ENCODE data around the gene FBXW11. TPM values are rescaled to one million over a fixed set of nuclear protein-coding genes. Genes with fewer than 3 reads are reported as not detected.
"Not testable (repeated sequence)": the region's sequence is repeated elsewhere in the genome, so short reads cannot be mapped to it uniquely, and the experiment has no call there.

Gene FBXW11
- total RNA-seq, 2 donors from 2014 or later: 54.7 to 61.4 TPM

DNA sequence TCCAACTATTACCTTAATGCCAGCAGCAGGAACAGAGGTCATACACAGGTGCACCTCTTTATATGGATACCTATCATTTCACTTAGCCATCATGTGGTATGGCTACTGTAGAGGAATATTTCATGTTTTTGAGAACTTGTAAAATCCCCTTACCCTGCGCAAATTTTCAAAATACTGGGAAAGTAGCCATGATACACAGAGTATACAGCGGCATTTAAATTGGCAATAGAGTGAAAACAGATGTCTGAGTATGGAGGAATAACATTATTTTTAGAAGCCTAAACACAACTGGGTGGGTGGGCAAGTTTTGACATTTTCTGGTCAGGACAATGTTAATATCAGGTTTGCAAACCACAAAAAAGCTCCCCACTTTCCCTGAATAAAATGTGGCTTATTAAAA lies 111.4 kb downstream of the FBXW11 start:
- no peak for DNase-seq (ENCODE audit: low spot score)
- no peaks in the 10 kb centered on the region for H3K4me1 ChIP-seq (replicated peaks)
- no peak overlapping the region for H3K27ac ChIP-seq
- no peak overlapping the region for H3K4me3 ChIP-seq
- H3K36me3 ChIP-seq: no peaks in the 10 kb centered on the region
- 95% methylated on average over 2 of the region's 2 CpGs for whole genome bisulfite sequencing
- H3K27me3 ChIP-seq (replicated peaks; ENCODE audit: insufficient read depth): no peaks in the 10 kb centered on the region
- intact Hi-C loops (cut with DNase I): no loop called here
- no peaks in the 10 kb centered on the region for H3K9me3 ChIP-seq
- TF ChIP-seq POLR2AphosphoS5 (IDR thresholded peaks at IDR 0.05) (no peak), POLR2A (IDR thresholded peaks at IDR 0.05) (no peak), CTCF (IDR thresholded peaks at IDR 0.05) (no peak)

DNA sequence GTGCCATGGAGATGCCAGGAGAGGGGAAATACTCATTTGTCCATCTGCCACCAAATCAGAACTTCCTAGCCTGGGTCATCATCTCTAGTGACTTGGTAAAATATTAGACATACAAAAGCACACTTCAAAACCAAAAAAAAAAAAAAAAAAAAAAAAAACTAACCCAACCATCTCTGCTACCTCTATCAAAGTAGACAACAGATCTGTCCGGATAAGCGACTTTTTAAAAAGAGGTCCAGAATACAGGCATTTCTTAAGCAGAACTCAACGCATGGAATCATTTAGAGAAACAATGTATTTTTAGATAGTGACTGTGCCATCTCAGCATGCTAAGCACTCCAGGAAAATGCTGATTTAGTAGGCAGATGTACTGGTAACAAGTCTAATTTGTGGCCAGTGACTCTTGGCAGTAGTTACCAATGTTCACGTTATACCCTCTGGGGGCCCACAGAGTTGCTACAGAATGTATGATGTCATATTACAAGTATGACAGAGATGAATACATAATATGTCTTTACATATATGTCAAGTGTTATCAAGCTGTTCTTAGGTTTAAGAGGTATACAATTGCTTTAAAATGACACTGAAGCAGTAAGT lies 113.0 kb downstream of the FBXW11 start:
- Histone ChIP-seq H3K4me1 (replicated peaks) (no peaks in the 10 kb centered on the region), H3K9me3 (no peaks in the 10 kb centered on the region), H3K27me3 (replicated peaks; ENCODE audit: insufficient read depth) (no peaks in the 10 kb centered on the region), H3K36me3 (no peaks in the 10 kb centered on the region), H3K27ac (no peak overlapping the region), H3K4me3 (no peak overlapping the region)
- TF ChIP-seq CTCF (IDR thresholded peaks at IDR 0.05): no peak
- TF ChIP-seq POLR2A (IDR thresholded peaks at IDR 0.05): no peak
- no peak for TF ChIP-seq POLR2AphosphoS5 (IDR thresholded peaks at IDR 0.05)
- 77% methylated on average over 4 of the region's 4 CpGs for WGBS
- no peak for DNase-seq (ENCODE audit: low spot score)
- intact Hi-C loops (cut with DNase I): no loop called here

GRCh38 chr5:171891595-171891994 lies 114.8 kb downstream of the FBXW11 start:
- Histone ChIP-seq H3K4me3 (no peak overlapping the region), H3K36me3 (no peaks in the 10 kb centered on the region), H3K9me3 (no peaks in the 10 kb centered on the region), H3K27ac (no peak overlapping the region), H3K4me1 (replicated peaks) (no peaks in the 10 kb centered on the region), H3K27me3 (replicated peaks; ENCODE audit: insufficient read depth) (no peaks in the 10 kb centered on the region)
- TF ChIP-seq POLR2A (IDR thresholded peaks at IDR 0.05) (no peak), POLR2AphosphoS5 (IDR thresholded peaks at IDR 0.05) (no peak), CTCF (IDR thresholded peaks at IDR 0.05) (no peak)
- WGBS: 63% methylated on average over 6 of the region's 6 CpGs
- DNase-seq (ENCODE audit: low spot score): no peak
- intact Hi-C loops (cut with DNase I): no loop called here

DNA sequence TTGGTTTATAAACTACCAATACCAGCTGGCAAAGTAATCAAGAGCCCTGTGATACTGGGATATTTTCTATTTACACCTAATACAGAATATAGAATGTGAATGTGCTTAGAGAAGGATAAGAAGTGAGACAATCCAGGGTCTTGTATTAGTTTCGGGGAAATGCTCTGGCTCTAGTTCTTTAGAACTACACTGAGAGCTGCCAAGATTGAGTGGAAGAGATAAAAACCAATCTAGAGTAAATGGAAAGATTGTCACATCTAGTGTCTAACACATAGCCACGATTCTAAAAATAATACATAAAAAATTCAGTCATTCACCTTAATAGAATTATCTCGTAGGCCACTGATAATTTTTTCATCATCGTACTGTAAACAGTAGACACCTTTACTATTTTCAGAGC lies 115.3 kb downstream of the FBXW11 start:
- TF ChIP-seq POLR2AphosphoS5 (IDR thresholded peaks at IDR 0.05): no peak
- no peak for TF ChIP-seq POLR2A (IDR thresholded peaks at IDR 0.05)
- TF ChIP-seq CTCF (IDR thresholded peaks at IDR 0.05): no peak
- Histone ChIP-seq H3K4me3 (no peak overlapping the region), H3K4me1 (replicated peaks) (no peaks in the 10 kb centered on the region), H3K27ac (no peak overlapping the region), H3K9me3 (no peaks in the 10 kb centered on the region), H3K36me3 (no peaks in the 10 kb centered on the region), H3K27me3 (replicated peaks; ENCODE audit: insufficient read depth) (no peaks in the 10 kb centered on the region)
- WGBS: 94% methylated on average over 4 of the region's 4 CpGs
- DNase-seq (ENCODE audit: low spot score): no peak
- intact Hi-C loops (cut with DNase I): no loop called here

- 78% methylated on average over 3 of the region's 3 CpGs for WGBS
- Histone ChIP-seq H3K36me3 (no peaks in the 10 kb centered on the region), H3K4me1 (replicated peaks) (no peaks in the 10 kb centered on the region), H3K9me3 (no peaks in the 10 kb centered on the region), H3K4me3 (no peak overlapping the region), H3K27ac (no peak overlapping the region), H3K27me3 (replicated peaks; ENCODE audit: insufficient read depth) (no peaks in the 10 kb centered on the region)
- intact Hi-C loops (cut with DNase I): no loop called here
- TF ChIP-seq POLR2AphosphoS5 (IDR thresholded peaks at IDR 0.05) (no peak), CTCF (IDR thresholded peaks at IDR 0.05) (no peak), POLR2A (IDR thresholded peaks at IDR 0.05) (no peak)
- no peak for DNase-seq (ENCODE audit: low spot score)
Measured at GRCh38 chr5:171888051-171888481, 118.4 kb downstream of the FBXW11 start.

DNA sequence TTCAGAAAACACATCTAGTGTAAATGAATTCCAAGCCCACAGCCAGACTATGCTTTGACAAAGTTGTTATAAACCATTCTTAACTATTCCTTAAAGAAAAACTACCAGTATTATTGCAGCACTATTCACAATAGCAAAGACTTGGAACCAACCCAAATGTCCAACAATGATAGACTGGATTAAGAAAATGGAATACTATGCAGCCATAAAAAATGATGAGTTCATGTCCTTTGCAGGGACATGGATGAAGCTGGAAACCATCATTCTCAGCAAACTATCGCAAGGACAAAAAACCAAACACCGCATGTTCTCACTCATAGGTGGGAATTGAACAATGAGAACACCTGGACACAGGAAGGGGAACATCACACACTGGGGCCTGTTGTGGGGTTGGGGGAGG lies 120.4 kb downstream of the FBXW11 start:
- H3K36me3 ChIP-seq; H3K27me3 ChIP-seq (replicated peaks; ENCODE audit: insufficient read depth); intact Hi-C loops (cut with DNase I); H3K27ac ChIP-seq; H3K4me3 ChIP-seq; H3K9me3 ChIP-seq; DNase-seq (ENCODE audit: low spot score); H3K4me1 ChIP-seq (replicated peaks): not testable (repeated sequence)
- WGBS: 96% methylated on average over 2 of the region's 2 CpGs
